ENCODE results near the gene TBC1D22A. TPM values are rescaled to one million over a fixed set of nuclear protein-coding genes. Genes with fewer than 3 reads are reported as not detected.

The TBC1D22A gene
- total RNA-seq, 1 donor from 2014 or later: 28.9 TPM

DNA sequence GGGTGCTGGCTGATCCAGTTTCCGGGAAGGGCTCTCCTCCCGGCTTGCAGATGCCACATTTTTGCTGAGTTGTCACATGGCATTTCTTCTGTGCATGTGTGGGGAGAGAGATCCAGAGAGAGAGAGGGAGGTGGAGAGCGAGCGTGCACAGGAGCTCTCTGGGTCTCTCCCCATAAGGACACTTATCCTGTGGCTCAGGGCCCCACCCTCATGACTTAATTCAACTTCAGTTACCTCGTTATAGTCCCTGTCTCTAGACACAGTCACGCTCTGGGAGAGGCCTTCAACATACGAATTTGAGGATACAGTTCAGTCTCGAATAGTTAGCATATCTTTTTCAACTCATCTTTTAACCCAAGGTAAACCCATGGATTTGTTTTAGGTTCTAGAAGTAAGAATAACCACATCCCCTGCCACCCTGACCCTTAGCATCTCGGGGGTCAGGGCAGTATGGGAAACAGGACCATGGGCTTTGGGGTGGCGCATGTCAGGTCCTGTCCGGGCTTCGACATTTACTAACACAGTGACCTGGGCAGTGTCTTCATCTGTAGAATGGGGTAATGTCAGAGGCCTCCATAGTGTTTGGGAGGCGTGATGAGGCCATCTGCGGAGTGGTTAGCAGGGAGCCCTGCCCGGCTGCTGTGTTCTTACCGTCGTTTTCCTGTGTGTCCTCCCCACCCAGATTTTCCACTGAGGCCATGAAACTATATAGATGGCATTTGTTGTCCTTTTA is 46.9 kb downstream of the TBC1D22A start:
- DNase-seq (ENCODE audit: extremely low spot score, unreplicated experiment): no peak
- Mint-ChIP-seq H3K4me3 (ENCODE audit: unreplicated experiment) (no peak overlapping the region), H3K36me3 (ENCODE audit: unreplicated experiment) (peaks cover 14% of the 10 kb centered on the region), H3K4me1 (ENCODE audit: unreplicated experiment) (peaks cover 11% of the 10 kb centered on the region), H3K27me3 (ENCODE audit: unreplicated experiment) (no peaks in the 10 kb centered on the region), H3K9me3 (ENCODE audit: unreplicated experiment) (peaks cover 3% of the 10 kb centered on the region), H3K27ac (ENCODE audit: unreplicated experiment) (no peak overlapping the region)
- no peak for TF ChIP-seq CTCF (IDR thresholded peaks at IDR 0.05)

DNA sequence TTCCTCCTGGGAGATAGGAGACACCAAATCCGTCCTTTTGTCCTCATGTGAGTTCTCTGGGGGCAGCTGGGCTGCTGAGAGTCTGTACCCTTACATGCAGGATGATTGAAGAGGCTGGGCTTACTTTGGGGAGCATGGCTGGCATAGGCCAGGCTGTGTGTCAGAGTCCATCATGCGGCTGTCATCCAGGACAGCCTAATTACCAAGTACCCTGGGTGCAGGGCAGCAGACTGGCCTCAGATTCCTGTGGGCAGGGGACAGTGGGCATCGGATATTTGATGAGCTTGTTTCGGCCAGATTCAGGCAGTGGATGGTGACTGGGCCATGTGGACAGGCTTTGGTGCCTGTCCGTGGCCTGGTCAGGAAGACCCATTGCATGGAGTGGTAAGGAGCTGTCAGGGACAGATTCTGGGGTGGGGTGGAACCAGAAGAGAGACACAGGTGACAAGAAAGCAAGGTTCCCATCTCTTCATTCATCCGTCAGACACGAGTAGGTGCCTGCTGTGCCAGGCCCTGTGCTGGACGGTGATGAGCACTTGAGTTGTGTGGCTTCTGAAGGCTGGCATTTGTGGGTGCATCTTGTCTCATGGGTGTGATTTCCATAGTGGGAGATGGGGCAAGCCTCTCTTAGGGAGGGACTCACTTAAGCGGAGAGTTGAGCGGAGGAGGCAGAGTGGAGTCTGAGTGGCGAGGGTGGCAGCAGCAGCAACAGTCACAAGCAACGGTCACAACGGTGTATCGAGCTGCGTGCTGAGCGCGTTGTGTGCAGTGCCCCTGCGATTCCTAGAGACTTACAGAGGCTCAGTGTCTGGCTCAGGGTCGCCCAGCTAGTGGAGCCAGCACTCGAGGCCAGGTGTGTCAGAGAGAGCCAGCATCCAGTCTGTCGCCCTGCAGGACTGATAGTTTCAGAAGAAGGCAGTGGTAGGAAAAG is 48.7 kb downstream of the TBC1D22A start:
- Mint-ChIP-seq H3K27ac (ENCODE audit: unreplicated experiment) (no peak overlapping the region), H3K27me3 (ENCODE audit: unreplicated experiment) (no peaks in the 10 kb centered on the region), H3K36me3 (ENCODE audit: unreplicated experiment) (peaks cover 12% of the 10 kb centered on the region), H3K4me3 (ENCODE audit: unreplicated experiment) (no peak overlapping the region), H3K9me3 (ENCODE audit: unreplicated experiment) (peaks cover 3% of the 10 kb centered on the region), H3K4me1 (ENCODE audit: unreplicated experiment) (peaks cover 22% of the 10 kb centered on the region)
- peak; percentile 66 for DNase-seq (ENCODE audit: extremely low spot score, unreplicated experiment)
- no peak for TF ChIP-seq CTCF (IDR thresholded peaks at IDR 0.05)

DNA sequence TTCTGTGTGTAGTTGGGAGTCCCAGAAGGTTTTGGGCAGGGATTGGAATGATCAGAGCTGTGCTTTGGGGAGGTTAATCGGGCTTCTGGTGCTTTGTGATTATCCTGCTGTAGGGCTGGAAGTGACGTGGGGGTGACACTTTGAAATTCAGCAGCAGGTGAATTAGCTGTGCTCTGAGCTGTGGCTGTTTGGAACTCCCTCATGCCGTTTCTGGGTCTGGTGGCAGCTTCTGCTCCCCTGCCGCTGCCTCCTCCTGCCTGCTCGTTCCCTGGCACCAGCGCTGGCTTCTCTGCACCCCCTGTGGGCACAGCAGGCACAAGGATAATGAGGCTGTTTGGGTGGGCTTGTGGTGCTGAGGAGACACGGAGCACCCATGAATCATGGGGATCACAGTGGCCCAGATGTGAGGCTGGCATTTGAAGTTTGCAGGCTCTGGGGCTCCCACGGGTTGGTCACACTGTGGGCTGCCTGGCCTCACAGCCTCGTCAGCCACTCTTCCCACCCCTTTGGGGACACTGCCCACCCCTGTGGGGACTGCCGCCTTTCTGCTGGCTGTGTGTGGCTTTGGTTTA is 49.7 kb downstream of the TBC1D22A start:
- Mint-ChIP-seq H3K9me3 (ENCODE audit: unreplicated experiment) (peaks cover 3% of the 10 kb centered on the region), H3K4me1 (ENCODE audit: unreplicated experiment) (peaks cover 29% of the 10 kb centered on the region), H3K27ac (ENCODE audit: unreplicated experiment) (no peak overlapping the region), H3K36me3 (ENCODE audit: unreplicated experiment) (peaks cover 5% of the 10 kb centered on the region), H3K27me3 (ENCODE audit: unreplicated experiment) (no peaks in the 10 kb centered on the region), H3K4me3 (ENCODE audit: unreplicated experiment) (no peak overlapping the region)
- peak; percentile 68 for DNase-seq (ENCODE audit: extremely low spot score, unreplicated experiment)
- no peak for TF ChIP-seq CTCF (IDR thresholded peaks at IDR 0.05)

DNA sequence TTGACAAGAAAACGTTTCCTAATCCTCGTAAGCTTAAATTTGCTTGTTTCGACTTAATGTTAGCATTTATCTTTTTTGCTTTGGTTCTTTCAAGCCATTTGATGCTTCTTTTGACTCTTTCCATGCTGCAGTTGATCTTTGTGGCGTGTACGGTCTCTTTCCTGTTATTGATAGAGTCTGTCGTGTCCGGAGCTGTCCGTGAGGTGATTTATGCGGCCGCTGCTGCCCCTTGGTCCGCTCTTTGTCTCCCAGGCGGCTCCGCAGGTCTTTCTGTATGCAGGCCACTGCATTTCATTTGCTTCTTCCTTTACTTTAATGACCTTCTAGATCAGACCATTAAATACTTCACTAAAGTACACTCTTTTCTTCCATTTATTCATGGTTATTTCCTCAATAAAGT is 50.3 kb downstream of the TBC1D22A start:
- DNase-seq (ENCODE audit: extremely low spot score, unreplicated experiment): peak; percentile 48
- Mint-ChIP-seq H3K36me3 (ENCODE audit: unreplicated experiment) (peaks cover 3% of the 10 kb centered on the region), H3K4me1 (ENCODE audit: unreplicated experiment) (peaks cover 29% of the 10 kb centered on the region), H3K27ac (ENCODE audit: unreplicated experiment) (no peak overlapping the region), H3K4me3 (ENCODE audit: unreplicated experiment) (no peak overlapping the region), H3K9me3 (ENCODE audit: unreplicated experiment) (peaks cover 3% of the 10 kb centered on the region), H3K27me3 (ENCODE audit: unreplicated experiment) (no peaks in the 10 kb centered on the region)
- TF ChIP-seq CTCF (IDR thresholded peaks at IDR 0.05): no peak

Data from osteocyte (in vitro differentiated cells).